SK-N-SH (cell line): Measurements from ENCODE around the gene C14orf119. TPM values are rescaled to one million over a fixed set of nuclear protein-coding genes. Genes with fewer than 3 reads are reported as not detected.

ENCODE experiments used
- CTCF ChIA-PET: fragments of 300-600, 350-600 bp; formaldehyde crosslinking; extraction: SDS; loops from one replicate; lab custom pipeline; 2021; lab: Yijun Ruan, JAX
- POLR2A ChIA-PET: fragments of 350-600 bp; sonication (Branson Sonifier 250); formaldehyde crosslinking; extraction: SDS; loops from one replicate; lab custom pipeline; 2020; ENCODE audit warnings: antibody characterized with exemption, inconsistent platforms; lab: Yijun Ruan, JAX
- DNase-seq: peaks from one replicate; pipeline ENCODE4 v3.0.0; 2012
- H2AFZ ChIP-seq: fragments of 200-600 bp; sonication (generic); 2 replicates; pipeline ENCODE4 v1.8.1; 2016; ENCODE audit warnings: antibody characterized with exemption, mild to moderate bottlenecking, low read depth
- H3F3A ChIP-seq: fragments of 200-600 bp; sonication (generic); replicated peaks from 2 replicates; pipeline ENCODE3; 2016; ENCODE audit warnings: antibody characterized with exemption, mild to moderate bottlenecking; ENCODE audit not compliant: insufficient read depth
- H3K27ac ChIP-seq, 2 experiments: fragments of 200-500 bp in 1 of 2; fragments of 200-600 bp in 1 of 2; sonication (Bioruptor generic) in 1 of 2; sonication (generic), shearing (Covaris generic) in 1 of 2; 2 replicates each; pipeline versions ENCODE4 v1.5.1 to v1.6.1; 2014 to 2016; ENCODE audit warnings: low read depth in 2 of 2, inconsistent platforms in 1 of 2, low read length in 1 of 2, mild to moderate bottlenecking in 1 of 2, mixed read lengths in 1 of 2
- H3K27me3 ChIP-seq: fragments of 200-600 bp; sonication (generic), shearing (Covaris generic); 2 replicates; pipeline ENCODE4 v1.6.1; 2016; ENCODE audit warnings: mixed run types; ENCODE audit not compliant: insufficient read depth
- H3K36me3 ChIP-seq, 2 experiments: fragments of 200-500 bp in 1 of 2; fragments of 200-600 bp in 1 of 2; sonication (Bioruptor generic) in 1 of 2; sonication (generic) in 1 of 2; replicated peaks in 1 of 2; 2 replicates each; pipeline versions ENCODE3 to v1.5.1; 2014 to 2016; ENCODE audit warnings: low read length in 1 of 2, mild to moderate bottlenecking in 1 of 2; ENCODE audit not compliant: insufficient read depth in 2 of 2, control insufficient read depth in 1 of 2
- H3K4me1 ChIP-seq, 2 experiments: fragments of 200-500 bp in 1 of 2; fragments of 200-600 bp in 1 of 2; sonication (Bioruptor generic) in 1 of 2; sonication (generic), shearing (Covaris generic) in 1 of 2; 2 replicates each; pipeline versions ENCODE4 v1.5.1 to v1.6.1; 2014 to 2016; ENCODE audit warnings: low read depth in 1 of 2, low read length in 1 of 2, mixed run types in 1 of 2; ENCODE audit not compliant: insufficient read depth in 2 of 2, control insufficient read depth in 1 of 2
- H3K4me2 ChIP-seq: fragments of 200-600 bp; sonication (generic), shearing (Covaris generic); 2 replicates; pipeline ENCODE4 v1.6.1; 2017; ENCODE audit warnings: mixed run types
- H3K4me3 ChIP-seq, 2 experiments: fragments of 200-500 bp in 1 of 2; fragments of 200-600 bp in 1 of 2; sonication (Bioruptor generic) in 1 of 2; sonication (generic), shearing (Covaris generic) in 1 of 2; 2 replicates each; pipeline versions ENCODE4 v1.5.1 to v1.8.1; 2014 to 2016; ENCODE audit warnings: low read depth in 2 of 2, inconsistent platforms in 1 of 2, low read length in 1 of 2, mild to moderate bottlenecking in 1 of 2, mixed read lengths in 1 of 2, moderate library complexity in 1 of 2
- H3K79me2 ChIP-seq: fragments of 200-600 bp; sonication (generic); 2 replicates; pipeline ENCODE4 v1.8.1; 2017; ENCODE audit warnings: mild to moderate bottlenecking; ENCODE audit not compliant: insufficient read depth
- H3K9ac ChIP-seq: fragments of 200-600 bp; sonication (generic); 2 replicates; pipeline ENCODE4 v1.6.1; 2017; ENCODE audit warnings: mixed run types
- H3K9me2 ChIP-seq: fragments of 200-600 bp; sonication (generic); 2 replicates; pipeline ENCODE4 v1.6.1; 2017; ENCODE audit warnings: mixed run types
- H3K9me3 ChIP-seq: fragments of 200-600 bp; sonication (generic); 2 replicates; pipeline ENCODE4 v1.6.1; 2017; ENCODE audit warnings: mixed run types, mild to moderate bottlenecking, moderate library complexity
- H4K20me1 ChIP-seq: fragments of 200-600 bp; sonication (generic); 2 replicates; pipeline ENCODE4 v1.6.1; 2017; ENCODE audit warnings: mild to moderate bottlenecking, mixed run types; ENCODE audit not compliant: insufficient read depth
- ELF1 ChIP-seq: IDR thresholded peaks from 2 replicates; pipeline ENCODE4 v1.4.0; 2012
- FOSL2 ChIP-seq: IDR thresholded peaks from 2 replicates; pipeline ENCODE4 v1.4.0; 2012; ENCODE audit warnings: low read depth, mild to moderate bottlenecking, moderate library complexity, borderline replicate concordance
- FOXJ3 ChIP-seq: sonication (generic); formaldehyde crosslinking; IDR thresholded peaks from 2 replicates; pipeline ENCODE4 v1.5.1; 2020; ENCODE audit warnings: mild to moderate bottlenecking, missing genetic modification reagents
- GABPA ChIP-seq: IDR thresholded peaks from 2 replicates; pipeline ENCODE4 v1.4.0; 2012; ENCODE audit warnings: low read depth, mild to moderate bottlenecking
- GATA2 ChIP-seq: sonication (generic); formaldehyde crosslinking; IDR thresholded peaks from 2 replicates; pipeline ENCODE4 v1.5.0; 2020; ENCODE audit warnings: mild to moderate bottlenecking, missing genetic modification reagents
- RFX5 ChIP-seq: IDR thresholded peaks from 2 replicates; pipeline ENCODE4 v1.6.1; 2012; ENCODE audit warnings: mild to moderate bottlenecking, improper control_type of control experiment, low read length
- SIN3A ChIP-seq: IDR thresholded peaks from 2 replicates; pipeline ENCODE4 v1.6.1; 2012; ENCODE audit warnings: low read depth, mild to moderate bottlenecking, low read length, moderate library complexity, borderline replicate concordance
- SMC3 ChIP-seq: IDR thresholded peaks from 2 replicates; pipeline ENCODE4 v1.6.1; 2012; ENCODE audit warnings: low read depth, low read length, improper control_type of control experiment
- TEAD4 ChIP-seq: IDR thresholded peaks from 2 replicates; pipeline ENCODE4 v1.4.0; 2012; ENCODE audit warnings: mild to moderate bottlenecking, borderline replicate concordance; ENCODE audit not compliant: insufficient read depth
- ZBTB33 ChIP-seq: IDR thresholded peaks from 2 replicates; pipeline ENCODE4 v1.4.0; 2012; ENCODE audit warnings: low read depth, borderline replicate concordance
- WGBS: methylation state at CpG from one replicate; pipeline ENCODE4 v1.1.6; 2017; ENCODE audit warnings: low lambda C conversion rate; 5-methylcytosine and 5-hydroxymethylcytosine counted together
- polyA plus RNA-seq, 3 experiments: library from polyadenylated mRNA; depleted of rRNA; stranded (reverse); fragments of >200 nt; gene quantifications; 2 replicates each; pipeline ENCODE4 v1.2.3, GENCODE V29; 2012
- TF ChIP-seq, protein P1 (sequence below): fragments of 200-600 bp; sonication (generic); IDR thresholded peaks from 2 replicates; pipeline ENCODE4 v1.6.1; 2017; ENCODE audit warnings: antibody characterized with exemption, mild to moderate bottlenecking, moderate library complexity
- TF ChIP-seq, protein P2 (sequence below): IDR thresholded peaks from 2 replicates; pipeline ENCODE4; 2012

The C14orf119 gene
- polyA plus RNA-seq, 1 of the 3 experiments (the other 2 are of a cell fraction), result 55.2 TPM

DNA sequence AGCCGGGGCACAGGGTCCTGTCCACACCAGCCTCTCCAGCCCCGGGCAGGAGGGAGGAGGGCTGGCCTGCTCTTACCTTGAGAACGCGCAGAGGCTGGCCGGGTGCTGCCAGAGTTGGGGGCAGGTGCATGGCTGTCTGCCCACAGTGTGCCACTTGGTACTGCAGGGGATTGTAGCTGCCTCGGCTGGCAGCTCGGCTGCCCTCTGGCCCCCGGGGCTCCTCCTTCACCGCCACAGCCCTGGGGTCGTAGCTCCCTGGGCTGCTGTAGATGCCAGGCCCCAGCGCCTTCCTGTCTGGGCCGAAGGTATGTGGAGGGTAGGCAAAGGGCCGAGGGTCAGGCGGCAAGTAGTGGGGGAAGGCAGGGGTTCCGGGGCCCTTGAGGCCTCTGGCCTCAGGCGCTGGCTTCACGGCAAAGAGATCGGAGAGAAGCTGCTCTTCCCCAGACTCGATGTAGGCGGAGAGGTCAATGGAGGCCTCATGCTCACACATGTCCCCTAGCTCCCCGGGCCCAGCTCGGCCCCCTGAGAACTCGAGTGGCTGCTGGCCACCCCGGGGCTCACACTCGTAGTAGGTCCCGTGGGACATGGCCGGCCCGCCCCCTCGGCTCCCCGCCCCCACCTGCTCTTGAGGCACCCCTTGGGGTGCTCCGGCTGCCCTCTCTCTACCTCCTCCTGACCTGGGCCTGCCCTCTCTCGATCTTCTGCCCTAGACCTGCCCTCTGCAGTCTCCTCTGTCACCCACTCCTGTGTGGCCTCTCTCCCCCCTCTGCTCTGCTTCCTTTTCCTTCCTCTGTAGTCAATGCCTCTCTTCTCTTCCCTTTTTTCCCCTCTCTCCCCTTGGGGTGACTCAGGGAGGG lies 23.4 kb downstream of the C14orf119 start, which contains the start of gene CEBPE:
TSS of gene CEBPE (minus strand) at position 750 of the 857 bp plus-strand sequence. CDS start at position 586, 164 bp downstream.
- no peak within 1 kb of the TSS for H3K4me3 ChIP-seq
- no peaks in the 10 kb centered on the region for H3K36me3 ChIP-seq
- WGBS, result 76% methylated on average over 23 of the region's 32 CpGs
- no peaks in the 10 kb centered on the region for H3K79me2 ChIP-seq
- H3K4me2 ChIP-seq, result no peak within 1 kb of the TSS
- ChIA-PET CTCF (interaction anchor here (1.3 to 19.7 kb wide), 3 partner anchors 8 to 65 kb away, joined by 3 to 495 read pairs (median 43); partner anchors contain the start of gene SLC7A8), POLR2A (no interaction called here)
- no peaks in the 10 kb centered on the region for H3K9me2 ChIP-seq
- no peak within 1 kb of the TSS for H2AFZ ChIP-seq
- no peaks in the 10 kb centered on the region for H3K9me3 ChIP-seq
- H3K27me3 ChIP-seq, result no peaks in the 10 kb centered on the region
- no peaks in the 10 kb centered on the region for H4K20me1 ChIP-seq
- H3K4me1 ChIP-seq, result peaks cover 0 to 14% of the 10 kb centered on the region in 2 experiments; a peak in 3 of 4 replicates
- no peak for DNase-seq
- H3F3A ChIP-seq, result peaks cover 3% of the 10 kb centered on the region
- H3K9ac ChIP-seq, result no peak within 1 kb of the TSS
- no peak for TF ChIP-seq GABPA
- TF ChIP-seq, protein P1, sequence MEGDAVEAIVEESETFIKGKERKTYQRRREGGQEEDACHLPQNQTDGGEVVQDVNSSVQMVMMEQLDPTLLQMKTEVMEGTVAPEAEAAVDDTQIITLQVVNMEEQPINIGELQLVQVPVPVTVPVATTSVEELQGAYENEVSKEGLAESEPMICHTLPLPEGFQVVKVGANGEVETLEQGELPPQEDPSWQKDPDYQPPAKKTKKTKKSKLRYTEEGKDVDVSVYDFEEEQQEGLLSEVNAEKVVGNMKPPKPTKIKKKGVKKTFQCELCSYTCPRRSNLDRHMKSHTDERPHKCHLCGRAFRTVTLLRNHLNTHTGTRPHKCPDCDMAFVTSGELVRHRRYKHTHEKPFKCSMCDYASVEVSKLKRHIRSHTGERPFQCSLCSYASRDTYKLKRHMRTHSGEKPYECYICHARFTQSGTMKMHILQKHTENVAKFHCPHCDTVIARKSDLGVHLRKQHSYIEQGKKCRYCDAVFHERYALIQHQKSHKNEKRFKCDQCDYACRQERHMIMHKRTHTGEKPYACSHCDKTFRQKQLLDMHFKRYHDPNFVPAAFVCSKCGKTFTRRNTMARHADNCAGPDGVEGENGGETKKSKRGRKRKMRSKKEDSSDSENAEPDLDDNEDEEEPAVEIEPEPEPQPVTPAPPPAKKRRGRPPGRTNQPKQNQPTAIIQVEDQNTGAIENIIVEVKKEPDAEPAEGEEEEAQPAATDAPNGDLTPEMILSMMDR, result no peak
- no peak for TF ChIP-seq RFX5
- TF ChIP-seq GATA2 (CRISPR knock-in tag), result no peak
- no peak within 1 kb of the TSS for H3K27ac ChIP-seq

- Histone ChIP-seq H3K9me3 (no peaks in the 10 kb centered on the region), H3K4me2 (no peak overlapping the region), H3K4me1 (peaks cover 0 to 6% of the 10 kb centered on the region in 2 experiments; a peak in 3 of 4 replicates), H3K27ac (no peak overlapping the region), H3K36me3 (no peaks in the 10 kb centered on the region), H3K79me2 (no peaks in the 10 kb centered on the region), H3F3A (no peaks in the 10 kb centered on the region), H3K9ac (no peak overlapping the region), H4K20me1 (no peaks in the 10 kb centered on the region), H3K9me2 (no peaks in the 10 kb centered on the region), H3K27me3 (no peaks in the 10 kb centered on the region; the same call in 1 of the 2 replicates), H3K4me3 (no peak overlapping the region), H2AFZ (no peak overlapping the region)
- ChIA-PET CTCF (interaction anchor here (0.6 to 19.7 kb wide), 16 partner anchors 9 to 1802 kb away, joined by 3 to 495 read pairs (median 5); partner anchors contain the start of genes CIROP, PABPN1, RNF212B and SLC7A8), POLR2A (no interaction called here)
- WGBS, result 68% methylated on average over 9 of the region's 16 CpGs
- TF ChIP-seq TEAD4 (no peak), ZBTB33 (no peak), SIN3A (no peak), FOXJ3 (CRISPR knock-in tag) (no peak), SMC3 (no peak), FOSL2 (no peak), ELF1 (no peak)
- TF ChIP-seq, protein P1, result no peak
- TF ChIP-seq, protein P2, sequence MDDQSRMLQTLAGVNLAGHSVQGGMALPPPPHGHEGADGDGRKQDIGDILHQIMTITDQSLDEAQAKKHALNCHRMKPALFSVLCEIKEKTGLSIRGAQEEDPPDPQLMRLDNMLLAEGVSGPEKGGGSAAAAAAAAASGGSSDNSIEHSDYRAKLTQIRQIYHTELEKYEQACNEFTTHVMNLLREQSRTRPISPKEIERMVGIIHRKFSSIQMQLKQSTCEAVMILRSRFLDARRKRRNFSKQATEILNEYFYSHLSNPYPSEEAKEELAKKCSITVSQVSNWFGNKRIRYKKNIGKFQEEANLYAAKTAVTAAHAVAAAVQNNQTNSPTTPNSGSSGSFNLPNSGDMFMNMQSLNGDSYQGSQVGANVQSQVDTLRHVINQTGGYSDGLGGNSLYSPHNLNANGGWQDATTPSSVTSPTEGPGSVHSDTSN, result no peak
- DNase-seq, result no peak
Measured at GRCh38 chr14:23119363-23120327, 24.3 kb downstream of the C14orf119 start.
